Measurements from ENCODE around the gene OSTC. TPM values are rescaled to one million over a fixed set of nuclear protein-coding genes. Genes with fewer than 3 reads are reported as not detected.
A peak's percentile ranks its signal among the peaks of the same experiment; 100 is the strongest.
"Not testable (repeated sequence)": the region's sequence is repeated elsewhere in the genome, so short reads cannot be mapped to it uniquely, and the experiment has no call there.

OSTC gene
- total RNA-seq, 1 experiment from 2014 or later = 202 TPM

DNA sequence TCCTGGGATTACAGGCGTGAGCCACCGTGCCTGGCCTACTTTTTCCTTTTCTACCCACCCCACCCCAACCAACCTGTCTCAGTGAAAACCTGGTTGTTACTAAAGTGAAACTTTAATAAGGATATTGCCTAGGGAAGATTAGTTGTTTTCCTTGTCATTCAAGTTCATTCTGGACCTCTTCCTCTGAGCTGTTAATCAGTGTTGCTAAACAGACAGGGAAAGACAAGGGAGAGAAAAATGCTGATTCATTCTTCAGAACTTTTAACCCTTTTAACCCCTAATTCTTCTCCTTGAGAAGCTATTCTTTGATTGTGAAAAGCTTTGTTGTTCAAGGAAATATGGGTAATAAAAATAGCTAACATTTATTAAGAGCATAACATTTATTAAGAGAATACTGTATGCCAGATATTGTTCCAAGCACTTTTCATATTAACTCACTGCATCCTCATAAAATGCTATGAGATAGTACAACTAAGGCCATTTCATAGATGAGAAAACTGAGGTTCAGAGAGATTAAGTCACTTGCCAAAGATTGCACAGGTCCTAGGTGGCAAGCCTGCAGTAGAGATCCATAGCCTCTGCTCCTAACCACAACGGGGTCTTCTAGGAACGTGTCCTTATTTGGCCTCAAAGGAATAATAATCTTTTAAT is 34.8 kb downstream of the OSTC start:
- DNase-seq = no peak
- Histone ChIP-seq H3K36me3 (no peaks in the 10 kb centered on the region), H3K4me1 (no peaks in the 10 kb centered on the region), H3K27me3 (no peaks in the 10 kb centered on the region), H3K27ac (no peak overlapping the region), H3K9me3 (replicated peaks) (no peaks in the 10 kb centered on the region), H3K4me3 (no peak overlapping the region)

DNA sequence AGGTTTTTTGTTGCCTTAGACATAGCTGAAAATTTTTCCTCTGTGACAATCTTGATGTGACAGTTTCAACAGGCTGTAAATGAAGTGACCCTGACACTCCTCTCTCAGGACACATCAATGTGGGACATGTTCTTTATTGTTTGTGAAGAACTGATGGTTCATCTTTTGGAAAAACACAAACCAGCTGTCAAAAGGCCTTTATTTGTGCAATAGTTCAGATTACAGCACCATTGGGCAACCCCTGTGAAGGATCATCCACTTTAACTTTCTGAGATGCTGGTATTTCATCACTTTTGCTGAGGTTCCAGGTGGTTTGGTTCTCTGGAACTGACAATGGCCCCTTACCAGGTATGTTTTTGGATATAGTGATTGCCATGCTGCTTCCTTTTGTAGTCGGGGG is 40.3 kb downstream of the OSTC start:
- DNase-seq = no peak
- Histone ChIP-seq H3K27ac (no peak overlapping the region), H3K9me3 (replicated peaks) (no peaks in the 10 kb centered on the region)

DNA sequence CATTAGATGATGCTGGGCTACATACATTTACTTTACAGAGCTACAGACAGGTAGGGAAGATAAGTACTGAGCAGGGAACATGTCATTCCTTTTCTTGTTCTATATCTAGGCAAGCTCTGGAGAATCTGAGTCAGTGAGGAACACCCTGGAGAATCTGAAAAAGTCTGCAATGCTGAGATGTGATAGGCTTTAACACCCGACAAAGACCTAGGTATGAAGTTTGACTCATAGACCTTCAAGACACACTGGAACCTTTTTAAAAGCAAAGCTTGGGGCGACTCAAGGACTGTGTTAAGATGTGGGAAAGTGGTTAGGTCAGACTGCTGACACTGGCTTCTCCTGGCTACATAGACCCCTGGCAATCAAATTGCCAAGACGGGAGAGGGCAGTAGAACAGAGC is 42.8 kb downstream of the OSTC start:
- no peak overlapping the region for H3K27ac ChIP-seq

More for the DNA sequence above, 40.3 kb downstream of the OSTC start:
- Histone ChIP-seq H3K4me3 (no peak overlapping the region), H3K4me1 (no peaks in the 10 kb centered on the region), H3K36me3 (no peaks in the 10 kb centered on the region), H3K27me3 (no peaks in the 10 kb centered on the region)

DNA sequence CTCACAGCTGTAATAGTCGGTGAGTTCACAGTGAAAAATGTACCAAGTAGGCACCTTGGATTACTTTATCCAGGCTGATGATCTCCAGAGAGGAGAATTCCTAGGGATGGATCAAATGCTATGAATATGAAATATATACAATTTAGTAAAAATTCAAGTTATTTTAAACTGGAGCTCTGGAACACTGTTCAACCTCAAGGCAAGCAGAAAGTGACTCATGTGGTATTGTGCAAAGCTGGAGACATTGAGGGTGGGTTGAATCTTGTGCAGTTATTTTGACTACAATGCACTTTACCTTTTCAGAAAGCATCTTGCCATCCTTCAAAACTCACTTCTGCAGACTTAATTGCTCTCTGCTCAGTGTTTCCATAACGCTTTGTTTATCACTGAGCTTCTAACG is 43.4 kb downstream of the OSTC start:
- no peak overlapping the region for H3K4me3 ChIP-seq
- H3K27ac ChIP-seq = no peak overlapping the region
- H3K9me3 ChIP-seq (replicated peaks) = no peaks in the 10 kb centered on the region
- DNase-seq = no peak
- H3K27me3 ChIP-seq = no peaks in the 10 kb centered on the region
- H3K4me1 ChIP-seq = no peaks in the 10 kb centered on the region
- H3K36me3 ChIP-seq = no peaks in the 10 kb centered on the region

More for the DNA sequence above, 42.8 kb downstream of the OSTC start:
- Histone ChIP-seq H3K4me3 (no peak overlapping the region), H3K36me3 (no peaks in the 10 kb centered on the region), H3K4me1 (no peaks in the 10 kb centered on the region), H3K27me3 (no peaks in the 10 kb centered on the region), H3K9me3 (replicated peaks) (no peaks in the 10 kb centered on the region)
- no peak for DNase-seq

DNA sequence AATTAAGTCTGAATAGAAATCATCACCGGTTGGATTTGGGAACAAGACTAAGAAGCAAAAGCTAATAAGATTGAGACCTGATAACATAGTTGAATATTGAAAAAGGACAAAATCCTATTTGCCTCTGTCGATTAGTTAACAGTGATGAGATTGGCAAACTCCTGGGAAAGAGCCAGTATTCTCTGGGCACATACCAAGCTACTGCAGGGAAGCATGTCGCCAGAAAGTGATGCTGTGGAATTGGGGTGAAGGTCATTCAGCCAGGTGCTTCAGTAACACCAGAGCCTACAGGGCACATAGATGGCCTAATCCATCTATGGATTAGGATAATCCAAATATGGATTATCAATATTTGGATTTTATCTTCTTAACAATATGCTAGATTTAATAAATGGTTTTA is 44.0 kb downstream of the OSTC start:
- no peak for DNase-seq
- Histone ChIP-seq H3K27ac (no peak overlapping the region), H3K27me3 (no peaks in the 10 kb centered on the region), H3K9me3 (replicated peaks) (no peaks in the 10 kb centered on the region), H3K36me3 (no peaks in the 10 kb centered on the region), H3K4me1 (no peaks in the 10 kb centered on the region), H3K4me3 (no peak overlapping the region)

DNA sequence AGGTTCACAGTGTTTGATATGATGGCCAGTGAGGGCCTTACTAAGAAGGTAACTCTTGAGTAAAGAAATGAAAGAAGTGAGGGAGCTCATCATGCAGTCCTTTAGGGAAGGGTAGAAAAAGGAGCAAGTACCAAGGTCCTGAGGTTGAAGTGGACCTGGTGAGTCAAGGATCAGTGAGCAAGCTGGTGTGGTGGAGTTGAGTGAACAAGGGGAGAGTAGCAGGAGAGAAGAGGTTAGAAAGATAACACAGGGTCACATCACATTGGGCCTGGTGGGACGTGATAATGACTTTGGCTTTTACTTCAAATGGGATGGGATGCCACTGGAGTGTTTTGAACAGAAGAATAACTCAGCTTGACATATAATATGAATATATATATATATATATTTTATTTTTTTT is 44.7 kb downstream of the OSTC start:
- H3K27ac ChIP-seq = no peak overlapping the region
- DNase-seq = no peak
- H3K9me3 ChIP-seq (replicated peaks) = no peaks in the 10 kb centered on the region
- no peaks in the 10 kb centered on the region for H3K27me3 ChIP-seq
- H3K4me1 ChIP-seq = no peaks in the 10 kb centered on the region
- H3K4me3 ChIP-seq = no peak overlapping the region
- no peaks in the 10 kb centered on the region for H3K36me3 ChIP-seq

DNA sequence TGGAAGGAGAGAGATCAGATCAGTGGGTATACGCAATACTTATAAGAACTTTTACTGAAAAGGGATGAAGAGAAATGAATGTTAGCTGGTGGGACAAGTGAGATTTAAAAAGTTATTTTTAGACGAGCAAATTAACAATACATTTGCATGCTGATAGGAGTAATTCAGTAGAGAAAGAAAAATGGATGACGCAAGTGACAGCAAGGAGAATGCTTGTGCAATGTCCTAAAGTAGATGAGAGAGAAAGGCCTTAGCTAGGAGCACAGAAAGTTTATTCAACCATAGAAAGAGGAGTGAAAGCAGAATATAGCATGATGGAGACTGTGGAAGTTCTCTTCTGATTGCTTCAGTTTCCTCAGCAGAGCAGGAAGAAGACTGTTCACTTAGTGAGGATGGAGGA is 45.8 kb downstream of the OSTC start:
- H3K4me1 ChIP-seq = no peaks in the 10 kb centered on the region
- no peaks in the 10 kb centered on the region for H3K9me3 ChIP-seq (replicated peaks)
- no peak overlapping the region for H3K4me3 ChIP-seq
- H3K36me3 ChIP-seq = no peaks in the 10 kb centered on the region
- no peaks in the 10 kb centered on the region for H3K27me3 ChIP-seq
- DNase-seq = no peak
- no peak overlapping the region for H3K27ac ChIP-seq

DNA sequence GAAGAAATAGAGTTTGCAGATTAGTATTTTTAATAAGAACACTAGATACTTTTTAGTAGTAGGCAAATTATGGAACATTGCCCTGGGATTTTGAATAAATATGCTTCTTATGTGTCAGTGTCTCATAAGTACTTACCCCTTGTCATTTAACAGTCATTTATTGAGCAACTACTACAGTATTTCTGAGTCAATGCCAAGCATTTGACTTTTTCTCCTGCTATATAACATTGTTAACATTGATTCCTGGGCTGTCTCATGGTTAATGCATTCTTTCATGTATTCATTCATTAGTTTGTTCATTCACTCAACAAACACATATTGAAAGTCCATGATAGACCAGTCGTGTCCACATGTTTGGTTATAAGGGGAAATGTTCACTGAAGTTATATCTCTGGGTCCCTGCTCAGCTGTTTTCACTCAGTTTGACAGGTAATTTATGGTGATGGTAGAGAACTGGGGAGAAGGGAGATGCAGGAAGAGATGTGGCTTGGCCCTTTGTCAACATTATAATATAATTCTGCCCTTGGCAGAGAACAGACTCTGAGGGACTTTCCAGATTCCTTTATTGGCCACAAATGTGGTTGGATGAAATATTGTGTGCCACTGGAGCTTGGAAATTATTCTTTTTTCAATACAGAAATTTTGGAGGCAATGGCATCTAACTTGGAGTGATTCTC is 49.8 kb downstream of the OSTC start:
- Histone ChIP-seq H3K27me3 (no peaks in the 10 kb centered on the region), H3K9me3 (replicated peaks) (no peaks in the 10 kb centered on the region), H3K27ac (no peak overlapping the region), H3K4me3 (no peak overlapping the region), H3K36me3 (no peaks in the 10 kb centered on the region), H3K4me1 (no peaks in the 10 kb centered on the region; the same call in 1 of the 2 replicates)
- peak in 1 of 2 experiments; percentile 7 for DNase-seq

DNA sequence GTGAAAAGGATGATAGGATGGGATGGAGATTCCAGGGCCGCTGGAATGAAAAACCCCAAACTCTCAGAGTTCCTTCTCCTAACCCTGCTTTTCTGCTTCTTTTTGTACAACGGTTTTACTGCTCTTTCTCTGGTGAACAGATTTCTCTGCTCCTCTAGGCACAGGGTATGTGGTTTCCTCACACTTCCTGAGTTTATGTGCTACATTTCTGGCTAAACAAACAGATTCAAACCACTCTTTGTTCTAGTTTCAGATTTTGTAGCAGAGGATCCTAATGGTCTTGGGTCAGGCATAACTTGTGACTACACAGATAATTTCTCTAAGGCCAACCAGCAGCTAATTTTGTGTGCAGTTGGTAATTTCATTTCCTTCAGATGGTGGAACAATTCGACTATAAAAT is 52.6 kb downstream of the OSTC start:
- no peaks in the 10 kb centered on the region; the same call in 1 of the 2 replicates for H3K4me1 ChIP-seq
- H3K4me3 ChIP-seq = no peak overlapping the region
- no peaks in the 10 kb centered on the region for H3K36me3 ChIP-seq
- no peaks in the 10 kb centered on the region for H3K27me3 ChIP-seq
- H3K27ac ChIP-seq = no peak overlapping the region
- DNase-seq = no peak
- H3K9me3 ChIP-seq (replicated peaks) = no peaks in the 10 kb centered on the region

DNA sequence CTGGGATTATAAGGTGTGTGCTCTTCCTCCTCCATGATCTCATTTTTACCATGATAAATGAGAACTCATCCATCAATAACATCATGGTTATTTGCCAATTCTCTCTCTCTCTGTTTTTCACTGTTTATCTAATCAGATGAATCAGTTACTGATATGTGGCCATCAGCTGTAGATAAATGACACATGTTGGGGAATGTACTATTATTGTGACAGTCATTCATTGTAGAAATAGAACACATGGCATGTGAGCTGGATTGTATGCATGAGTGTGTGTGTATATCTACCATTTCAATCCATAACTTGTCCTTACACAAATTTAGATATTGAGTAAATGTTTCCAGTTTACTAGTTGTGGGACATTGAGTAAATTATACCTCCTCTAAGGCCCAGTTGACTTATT is 53.0 kb downstream of the OSTC start:
- no peak for DNase-seq
- no peaks in the 10 kb centered on the region for H3K36me3 ChIP-seq
- no peaks in the 10 kb centered on the region; the same call in 1 of the 2 replicates for H3K4me1 ChIP-seq
- no peaks in the 10 kb centered on the region for H3K27me3 ChIP-seq
- H3K9me3 ChIP-seq (replicated peaks) = no peaks in the 10 kb centered on the region
- no peak overlapping the region for H3K27ac ChIP-seq
- no peak overlapping the region for H3K4me3 ChIP-seq

DNA sequence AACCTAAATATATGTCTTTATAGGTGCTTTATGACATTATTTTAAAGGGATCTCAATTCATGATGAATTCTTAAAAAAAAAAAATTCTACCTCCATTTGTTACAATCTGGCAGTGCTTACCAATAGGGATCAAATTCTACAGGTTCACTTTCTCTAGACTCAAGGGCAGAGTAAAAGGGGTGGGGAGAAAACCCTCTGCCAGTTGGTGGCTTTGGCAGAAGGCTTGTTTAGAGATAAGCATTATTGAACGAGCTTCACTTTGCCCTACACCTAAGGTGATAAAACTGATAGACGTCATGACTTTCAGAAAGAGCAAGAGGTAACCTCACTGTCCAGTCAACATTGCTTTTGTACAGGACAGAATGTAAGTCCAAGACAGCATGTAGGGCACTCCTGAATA is 53.6 kb downstream of the OSTC start:
- H3K4me3 ChIP-seq = no peak overlapping the region
- H3K36me3 ChIP-seq = no peaks in the 10 kb centered on the region
- H3K9me3 ChIP-seq (replicated peaks) = no peaks in the 10 kb centered on the region
- DNase-seq = no peak
- no peaks in the 10 kb centered on the region for H3K27me3 ChIP-seq
- no peaks in the 10 kb centered on the region; the same call in 1 of the 2 replicates for H3K4me1 ChIP-seq
- H3K27ac ChIP-seq = no peak overlapping the region

DNA sequence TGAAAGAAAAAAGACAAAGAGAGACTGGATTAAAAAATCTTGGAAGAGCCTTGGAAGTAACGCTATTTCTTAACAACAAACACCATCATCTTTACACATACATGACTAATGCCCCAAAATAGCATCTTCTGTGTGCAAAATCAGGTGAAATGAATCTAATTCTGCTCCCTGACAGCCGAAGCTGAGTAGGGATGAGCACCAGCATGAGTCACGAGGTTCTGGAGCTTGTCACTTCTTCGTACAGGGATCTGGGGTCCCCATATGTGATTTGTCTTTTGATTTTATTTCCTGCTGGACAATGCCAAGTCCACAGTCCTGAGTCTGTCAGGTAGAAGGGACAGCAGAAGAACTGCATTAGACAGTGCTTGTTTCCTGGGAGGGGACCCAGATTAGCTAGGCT is 55.9 kb downstream of the OSTC start:
- Histone ChIP-seq H3K36me3 (no peaks in the 10 kb centered on the region), H3K4me3 (no peak overlapping the region), H3K4me1 (no peaks in the 10 kb centered on the region; the same call in 1 of the 2 replicates), H3K27me3 (no peaks in the 10 kb centered on the region), H3K27ac (no peak overlapping the region), H3K9me3 (replicated peaks) (no peaks in the 10 kb centered on the region)
- DNase-seq = no peak

DNA sequence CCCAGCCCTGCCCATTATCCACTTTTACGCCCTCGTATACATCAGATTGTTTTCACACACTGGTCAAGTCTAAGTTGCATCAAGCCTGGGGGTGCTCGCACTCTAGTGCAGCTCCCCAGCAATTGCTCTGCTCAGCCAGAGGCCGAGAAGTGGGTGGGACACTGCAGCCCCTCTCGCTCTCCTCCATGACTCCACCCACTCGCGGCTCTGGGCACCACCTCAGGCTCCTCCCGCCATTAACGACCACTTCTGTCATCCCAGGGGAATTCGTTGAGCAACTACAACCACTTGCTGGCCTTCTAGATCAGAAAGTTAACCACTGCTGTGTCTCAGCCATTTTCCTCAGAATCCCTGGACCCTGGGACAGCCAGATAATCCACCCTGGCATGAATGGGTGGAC is 58.8 kb downstream of the OSTC start:
- Histone ChIP-seq H3K36me3 (no peaks in the 10 kb centered on the region), H3K4me1 (no peaks in the 10 kb centered on the region), H3K9me3 (replicated peaks) (no peaks in the 10 kb centered on the region), H3K4me3 (no peak overlapping the region), H3K27ac (no peak overlapping the region), H3K27me3 (no peaks in the 10 kb centered on the region)
- DNase-seq = no peak

DNA sequence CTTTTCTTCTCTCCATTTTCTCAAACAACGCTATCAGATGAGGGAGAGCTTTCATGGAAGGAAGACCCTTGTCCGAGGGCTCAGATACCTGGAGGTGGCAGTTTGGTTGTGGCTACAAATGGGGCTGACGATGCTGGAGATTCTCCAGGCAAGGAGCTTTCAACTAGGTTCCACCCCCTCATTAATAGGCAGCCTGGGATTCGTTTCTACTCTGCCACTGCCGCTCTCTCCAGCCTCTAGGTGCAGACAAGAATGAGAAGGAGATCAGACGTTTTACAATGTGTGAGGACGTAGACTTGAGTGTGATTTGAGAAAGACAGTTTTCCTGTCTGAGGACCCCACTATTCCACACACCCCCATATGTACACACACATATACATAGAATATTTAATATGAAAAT is 59.3 kb downstream of the OSTC start:
- DNase-seq = no peak
- Histone ChIP-seq H3K4me1 (no peaks in the 10 kb centered on the region), H3K36me3 (no peaks in the 10 kb centered on the region), H3K27me3 (no peaks in the 10 kb centered on the region), H3K27ac (no peak overlapping the region), H3K9me3 (replicated peaks) (no peaks in the 10 kb centered on the region), H3K4me3 (no peak overlapping the region)

DNA sequence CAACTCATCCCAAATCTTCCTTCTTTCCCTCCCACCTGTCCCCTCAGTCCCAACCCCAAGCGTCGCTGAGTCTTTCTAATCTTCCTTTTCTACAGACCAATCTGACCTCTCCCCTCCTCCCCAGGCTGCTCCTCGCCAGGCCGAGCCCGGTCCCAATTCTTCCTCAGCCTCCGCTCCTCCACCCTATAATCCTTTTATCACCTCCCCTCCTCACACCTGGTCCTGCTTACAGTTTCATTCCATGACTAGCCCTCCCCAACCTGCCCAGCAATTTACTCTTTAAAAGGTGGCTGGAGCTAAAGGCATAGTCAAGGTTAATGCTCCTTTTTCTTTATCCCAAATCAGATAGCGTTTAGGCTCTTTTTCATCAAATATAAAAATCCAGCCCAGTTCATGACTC is 60.2 kb downstream of the OSTC start:
- not testable (repeated sequence) for H3K27me3 ChIP-seq; DNase-seq; H3K36me3 ChIP-seq; H3K9me3 ChIP-seq (replicated peaks); H3K4me1 ChIP-seq; H3K4me3 ChIP-seq; H3K27ac ChIP-seq

DNA sequence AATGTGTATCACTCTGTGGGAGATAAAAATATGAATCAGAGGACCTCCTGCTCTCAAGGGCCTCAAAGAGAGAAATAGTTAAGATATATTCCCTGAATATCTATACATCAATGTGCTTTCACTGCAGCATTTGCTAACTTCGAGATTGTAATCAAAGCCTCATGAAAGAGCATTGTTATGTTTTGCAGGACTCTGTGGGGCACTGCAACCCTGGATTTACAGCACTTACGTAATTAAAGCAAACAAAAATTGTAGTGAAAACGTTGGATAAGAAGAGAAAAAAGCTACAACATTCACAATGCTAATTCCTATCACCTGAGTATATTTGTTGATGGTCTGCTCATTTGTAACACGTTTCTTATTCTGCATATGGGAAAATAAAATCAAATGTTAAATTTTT is 64.5 kb downstream of the OSTC start:
- DNase-seq = no peak
- Histone ChIP-seq H3K36me3 (no peaks in the 10 kb centered on the region), H3K27me3 (no peaks in the 10 kb centered on the region), H3K4me1 (no peaks in the 10 kb centered on the region), H3K4me3 (no peak overlapping the region), H3K9me3 (replicated peaks) (no peaks in the 10 kb centered on the region), H3K27ac (no peak overlapping the region)

Measured in SJCRH30 (cell line).